GM12864 (cell line): ENCODE data around the gene HLA-C.

ENCODE experiments used
- DNase-seq: peaks from one replicate; pipeline ENCODE4 v3.0.0-alpha.2; 2011; ENCODE audit warnings: low read depth
- H3K4me3 ChIP-seq: 2 replicates; pipeline ENCODE4 v1.5.1; 2011; ENCODE audit warnings: mild to moderate bottlenecking, low read depth, low read length, control low read depth
- CTCF ChIP-seq: IDR thresholded peaks from 2 replicates; pipeline ENCODE4 v1.5.1; 2011; ENCODE audit warnings: low read depth, mild to moderate bottlenecking, moderate library complexity, low read length, control low read depth, inconsistent platforms; ENCODE audit errors: missing control alignments

HLA-C gene

DNA sequence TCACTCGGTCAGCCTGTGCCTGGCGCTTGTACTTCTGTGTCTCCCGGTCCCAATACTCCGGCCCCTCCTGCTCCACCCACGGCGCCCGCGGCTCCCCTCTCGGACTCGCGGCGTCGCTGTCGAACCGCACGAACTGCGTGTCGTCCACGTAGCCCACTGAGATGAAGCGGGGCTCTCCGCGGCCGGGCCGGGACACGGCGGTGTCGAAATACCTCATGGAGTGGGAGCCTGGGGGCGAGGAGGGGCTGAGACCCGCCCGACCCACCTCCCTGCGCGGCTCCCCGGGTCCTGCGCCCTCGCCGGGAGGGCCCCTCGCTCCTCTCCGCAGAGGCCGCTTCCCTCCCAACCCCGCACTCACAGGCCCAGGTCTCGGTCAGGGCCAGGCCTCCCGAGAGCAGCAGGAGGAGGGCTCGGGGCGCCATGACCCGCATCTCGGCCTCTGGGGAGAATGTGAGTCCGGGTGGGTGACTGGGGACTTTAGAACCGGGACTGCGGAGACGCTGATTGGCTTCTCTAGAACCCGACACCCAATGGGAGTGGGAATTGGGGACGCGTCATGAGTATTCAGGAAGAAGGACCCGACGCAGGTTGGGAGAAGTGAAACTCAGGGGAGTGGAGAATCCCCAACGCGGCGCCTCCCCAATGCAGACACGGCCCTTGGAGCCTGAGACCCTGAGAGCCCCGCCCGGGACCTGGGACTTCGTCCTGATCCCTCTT lies at the start of gene HLA-C:
TSS of gene HLA-C (minus strand) at position 452 of the 717 bp plus-strand sequence. CDS start at position 431, 21 bp downstream.
- no peak for TF ChIP-seq CTCF
- peak within 1 kb of the TSS; percentile 97 for H3K4me3 ChIP-seq
- peak; percentile 96 for DNase-seq

DNA sequence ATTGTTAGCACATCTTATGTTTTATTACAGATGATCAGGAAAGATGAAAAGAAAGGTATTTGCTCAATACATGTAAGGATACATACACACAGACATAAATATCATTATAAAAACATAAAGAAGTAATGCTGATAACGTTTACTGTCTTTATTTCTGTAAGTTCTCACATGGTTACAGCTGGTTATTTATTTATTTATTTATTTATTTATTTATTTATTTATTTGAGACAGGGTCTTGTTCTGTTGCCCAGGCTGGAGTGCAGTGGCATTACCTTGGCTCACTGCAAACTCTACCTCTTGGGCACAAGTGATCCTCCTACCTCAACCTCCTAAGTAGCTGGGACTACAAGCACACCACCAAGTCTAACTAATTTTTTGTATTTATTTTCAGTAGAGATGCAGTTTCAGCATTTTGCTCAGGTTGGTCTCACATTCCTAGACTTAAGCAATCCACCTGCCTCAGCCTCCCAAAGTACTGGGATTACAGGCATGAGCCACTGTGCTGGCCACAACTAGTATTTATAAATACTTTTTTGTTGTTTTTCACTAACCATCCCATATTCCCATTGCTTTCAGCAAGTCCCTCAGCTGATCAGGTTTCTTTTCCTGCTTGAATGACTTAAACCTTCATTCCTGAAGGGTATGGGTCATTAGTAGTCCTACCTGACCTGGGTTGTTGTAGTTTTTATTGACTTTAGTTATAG lies 49.3 kb upstream of the HLA-C start:
- H3K4me3 ChIP-seq = no peak overlapping the region
- no peak for TF ChIP-seq CTCF
- DNase-seq = no peak

- no peak for DNase-seq
- no peak overlapping the region for H3K4me3 ChIP-seq
- TF ChIP-seq CTCF = no peak
Observed at GRCh38 chr6:31317036-31317435, 45.1 kb upstream of the HLA-C start.

DNA sequence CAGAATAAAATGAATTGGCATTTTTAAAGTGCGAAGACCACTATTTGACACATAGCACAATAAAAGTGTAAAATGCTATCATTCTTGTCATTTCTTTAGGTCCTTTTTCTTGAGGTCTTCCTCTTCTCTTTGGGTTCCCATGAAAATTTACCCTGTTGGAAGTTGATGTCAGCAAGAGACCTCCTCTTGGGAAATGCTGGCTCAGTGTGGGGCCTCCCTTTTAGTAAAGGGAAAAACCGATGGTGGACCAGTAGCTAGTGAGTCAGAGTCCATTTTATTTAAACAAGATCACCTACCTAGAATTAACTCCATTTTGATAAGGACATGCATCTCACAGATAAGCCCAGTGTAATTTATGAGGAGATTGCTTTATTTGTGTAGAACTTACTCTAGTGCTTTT lies 37.7 kb upstream of the HLA-C start:
- no peak for TF ChIP-seq CTCF
- no peak for DNase-seq
- no peak overlapping the region for H3K4me3 ChIP-seq

- DNase-seq = no peak
- no peak for TF ChIP-seq CTCF
- no peak overlapping the region; the same call in 1 of the 2 replicates for H3K4me3 ChIP-seq
Observed at GRCh38 chr6:31308845-31309175, 36.9 kb upstream of the HLA-C start.

- H3K4me3 ChIP-seq = peak overlapping the region; percentile 47
- DNase-seq = peak; percentile 36
- no peak for TF ChIP-seq CTCF
Observed at GRCh38 chr6:31308050-31308844, 36.4 kb upstream of the HLA-C start.
